ENCODE results near the gene FIGLA.

The FIGLA gene

DNA sequence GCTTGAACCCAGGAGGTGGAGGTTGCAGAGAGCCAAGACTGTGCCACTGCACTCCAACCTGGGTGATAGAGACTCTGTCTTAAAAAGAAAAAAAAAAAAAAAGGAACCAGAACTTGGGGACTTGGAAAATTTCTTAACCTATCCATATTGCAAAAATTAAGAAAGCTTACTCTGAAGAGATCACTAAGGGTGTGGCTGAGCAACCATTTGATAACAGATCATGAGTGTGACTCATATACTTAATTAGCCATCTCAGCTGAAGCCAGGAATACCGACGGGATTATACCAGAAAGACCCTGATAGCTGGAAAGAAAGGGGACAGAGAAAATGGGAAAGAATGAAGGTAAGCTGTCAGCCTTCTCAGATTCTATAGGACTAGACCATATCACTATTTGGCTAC is 15.3 kb downstream of the FIGLA start:
- no peak overlapping the region for H3K4me3 ChIP-seq (ENCODE audit: low read depth, low read length)
- TF ChIP-seq, protein P1, sequence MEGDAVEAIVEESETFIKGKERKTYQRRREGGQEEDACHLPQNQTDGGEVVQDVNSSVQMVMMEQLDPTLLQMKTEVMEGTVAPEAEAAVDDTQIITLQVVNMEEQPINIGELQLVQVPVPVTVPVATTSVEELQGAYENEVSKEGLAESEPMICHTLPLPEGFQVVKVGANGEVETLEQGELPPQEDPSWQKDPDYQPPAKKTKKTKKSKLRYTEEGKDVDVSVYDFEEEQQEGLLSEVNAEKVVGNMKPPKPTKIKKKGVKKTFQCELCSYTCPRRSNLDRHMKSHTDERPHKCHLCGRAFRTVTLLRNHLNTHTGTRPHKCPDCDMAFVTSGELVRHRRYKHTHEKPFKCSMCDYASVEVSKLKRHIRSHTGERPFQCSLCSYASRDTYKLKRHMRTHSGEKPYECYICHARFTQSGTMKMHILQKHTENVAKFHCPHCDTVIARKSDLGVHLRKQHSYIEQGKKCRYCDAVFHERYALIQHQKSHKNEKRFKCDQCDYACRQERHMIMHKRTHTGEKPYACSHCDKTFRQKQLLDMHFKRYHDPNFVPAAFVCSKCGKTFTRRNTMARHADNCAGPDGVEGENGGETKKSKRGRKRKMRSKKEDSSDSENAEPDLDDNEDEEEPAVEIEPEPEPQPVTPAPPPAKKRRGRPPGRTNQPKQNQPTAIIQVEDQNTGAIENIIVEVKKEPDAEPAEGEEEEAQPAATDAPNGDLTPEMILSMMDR (conservative IDR thresholded peaks at IDR 0.05; ENCODE audit: low read depth, low read length): no peak
- DNase-seq (ENCODE audit: low read depth): no peak

DNA sequence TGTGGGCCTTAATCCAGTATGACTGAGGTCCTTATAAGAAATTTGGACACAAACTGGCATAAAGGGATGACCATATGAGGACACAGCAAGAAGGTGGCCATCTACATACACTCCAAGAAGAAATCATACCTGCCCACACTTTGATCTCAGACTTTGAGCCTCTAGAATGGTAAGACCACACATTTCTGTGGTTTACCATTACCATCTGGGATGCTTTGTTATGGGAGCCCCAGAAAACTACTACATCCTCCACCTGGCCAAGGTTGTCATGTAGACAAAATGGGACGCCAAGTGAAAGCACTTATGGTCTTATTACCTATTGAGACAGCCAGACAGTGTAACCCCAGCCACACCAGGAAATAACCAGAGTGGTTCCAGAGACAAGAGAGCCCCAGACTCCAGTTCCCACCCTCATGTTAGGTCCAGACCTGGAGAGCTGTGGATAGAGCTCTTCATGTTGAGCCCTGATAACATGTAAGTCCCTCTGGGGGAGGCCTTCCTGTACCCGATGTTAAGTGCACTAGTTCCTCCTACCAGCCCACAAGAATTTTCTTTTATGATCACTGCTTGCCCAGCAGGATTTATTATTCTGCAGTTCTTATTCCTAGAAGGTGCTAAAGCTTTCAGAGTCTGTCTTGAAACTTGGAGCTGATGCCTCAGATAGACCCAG is 17.8 kb downstream of the FIGLA start:
- TF ChIP-seq, protein P1 (conservative IDR thresholded peaks at IDR 0.05; ENCODE audit: low read depth, low read length): no peak
- DNase-seq (ENCODE audit: low read depth): no peak
- no peak overlapping the region for H3K4me3 ChIP-seq (ENCODE audit: low read depth, low read length)

DNA sequence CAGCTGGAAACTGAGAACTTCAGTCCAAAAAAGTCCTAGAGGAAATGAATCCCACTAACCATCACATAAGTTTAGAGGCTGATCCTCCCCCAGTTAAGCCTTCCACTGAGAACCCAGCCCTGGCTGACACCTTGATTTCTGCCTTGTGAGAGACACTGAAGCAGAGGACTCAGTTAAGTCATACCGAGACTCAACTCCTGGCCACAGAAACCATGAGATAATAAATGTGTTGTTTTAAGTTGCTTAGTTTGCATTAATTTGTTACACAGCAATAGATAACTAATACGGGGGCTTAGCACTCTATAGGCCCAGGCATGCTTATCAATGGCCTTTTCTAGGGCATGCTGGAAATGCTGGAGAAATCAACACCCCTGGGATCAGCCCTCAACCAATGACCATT is 19.0 kb downstream of the FIGLA start:
- H3K4me3 ChIP-seq (ENCODE audit: low read depth, low read length): no peak overlapping the region
- DNase-seq (ENCODE audit: low read depth): no peak
- TF ChIP-seq, protein P1 (conservative IDR thresholded peaks at IDR 0.05; ENCODE audit: low read depth, low read length): no peak

- TF ChIP-seq, protein P1 (conservative IDR thresholded peaks at IDR 0.05; ENCODE audit: low read depth, low read length): no peak
- DNase-seq (ENCODE audit: low read depth): no peak
- H3K4me3 ChIP-seq (ENCODE audit: low read depth, low read length): no peak overlapping the region
Measured at GRCh38 chr2:70769450-70769849, 21.0 kb downstream of the FIGLA start.

- TF ChIP-seq, protein P1 (conservative IDR thresholded peaks at IDR 0.05; ENCODE audit: low read depth, low read length): no peak
- no peak overlapping the region for H3K4me3 ChIP-seq (ENCODE audit: low read depth, low read length)
- DNase-seq (ENCODE audit: low read depth): no peak
Measured at GRCh38 chr2:70768590-70769085, 21.8 kb downstream of the FIGLA start.

- H3K4me3 ChIP-seq (ENCODE audit: low read depth, low read length): no peak within 1 kb of the TSS
- TF ChIP-seq, protein P1 (conservative IDR thresholded peaks at IDR 0.05; ENCODE audit: low read depth, low read length): no peak
- no peak for DNase-seq (ENCODE audit: low read depth)
Measured at GRCh38 chr2:70767699-70768589, 22.5 kb downstream of the FIGLA start, which contains the start of gene ADD2. Gene ADD2, minus strand, starts transcription at chr2:70768200. Its CDS starts 61,792 bp downstream, at chr2:70706408.
